Activated naive CD4-positive, alpha-beta T cell treated with anti-CD3 and anti-CD28 coated beads, Interleukin-2, amount 50 U/mL, for 24 hours (primary cell): ENCODE results near the gene NOC2L.

Source experiments
- H3K27ac Mint-ChIP-seq: one replicate; pipeline ENCODE4 v1.8.0; 2021; ENCODE audit warnings: mild to moderate bottlenecking, mixed read lengths
- H3K27me3 Mint-ChIP-seq: one replicate; pipeline ENCODE4 v1.8.0; 2021; ENCODE audit warnings: mixed read lengths
- H3K36me3 Mint-ChIP-seq: one replicate; pipeline ENCODE4 v1.8.0; 2021; ENCODE audit warnings: mixed read lengths
- H3K4me1 Mint-ChIP-seq: one replicate; pipeline ENCODE4 v1.8.0; 2021; ENCODE audit warnings: mixed read lengths
- H3K4me3 Mint-ChIP-seq: one replicate; pipeline ENCODE4 v1.8.0; 2021; ENCODE audit warnings: mild to moderate bottlenecking, mixed read lengths
- H3K9me3 Mint-ChIP-seq: one replicate; pipeline ENCODE4 v1.8.0; 2021; ENCODE audit warnings: mixed read lengths

NOC2L gene

DNA sequence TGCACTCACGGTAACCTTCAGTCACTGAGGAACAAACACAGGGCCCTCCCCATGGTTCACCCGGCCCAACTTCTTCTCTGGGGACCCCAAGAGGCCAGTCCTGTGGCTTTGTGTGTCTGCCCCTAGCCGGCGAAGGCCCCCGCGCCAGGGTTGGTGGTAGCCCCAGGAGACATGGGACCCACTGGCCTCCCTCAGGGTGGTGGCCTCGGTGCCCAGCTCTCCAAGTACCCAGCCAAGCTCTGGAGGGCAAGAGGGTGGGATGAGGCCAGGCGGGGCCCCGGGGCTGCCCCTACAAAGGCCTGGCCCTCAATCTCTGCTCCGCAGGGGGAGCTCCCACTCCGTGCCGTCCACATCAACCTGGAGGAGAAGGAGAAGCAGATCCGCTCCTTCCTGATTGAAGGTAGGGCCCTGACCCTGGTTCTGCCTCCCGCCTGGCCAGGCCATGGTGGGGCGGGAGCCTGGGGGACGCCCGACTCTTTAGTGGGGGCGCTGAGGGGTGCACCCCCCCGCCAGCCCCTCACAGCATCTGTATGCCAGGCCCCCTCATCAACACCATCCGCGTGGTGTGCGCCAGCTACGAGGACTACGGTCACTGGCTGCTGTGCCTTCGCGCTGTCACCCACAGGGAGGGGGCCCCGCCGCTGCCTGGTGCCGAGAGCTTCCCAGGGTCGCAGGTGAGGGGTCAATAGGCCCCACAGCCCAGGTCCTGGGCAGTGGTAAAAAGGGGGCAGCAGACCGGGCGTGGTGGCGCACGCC is 12.9 kb upstream of the NOC2L start:
- Mint-ChIP-seq H3K9me3 (no peaks in the 10 kb centered on the region), H3K4me3 (no peak overlapping the region), H3K27ac (peak overlapping the region; percentile 30), H3K4me1 (no peaks in the 10 kb centered on the region), H3K27me3 (peaks cover 10% of the 10 kb centered on the region), H3K36me3 (peaks cover 2% of the 10 kb centered on the region)

DNA sequence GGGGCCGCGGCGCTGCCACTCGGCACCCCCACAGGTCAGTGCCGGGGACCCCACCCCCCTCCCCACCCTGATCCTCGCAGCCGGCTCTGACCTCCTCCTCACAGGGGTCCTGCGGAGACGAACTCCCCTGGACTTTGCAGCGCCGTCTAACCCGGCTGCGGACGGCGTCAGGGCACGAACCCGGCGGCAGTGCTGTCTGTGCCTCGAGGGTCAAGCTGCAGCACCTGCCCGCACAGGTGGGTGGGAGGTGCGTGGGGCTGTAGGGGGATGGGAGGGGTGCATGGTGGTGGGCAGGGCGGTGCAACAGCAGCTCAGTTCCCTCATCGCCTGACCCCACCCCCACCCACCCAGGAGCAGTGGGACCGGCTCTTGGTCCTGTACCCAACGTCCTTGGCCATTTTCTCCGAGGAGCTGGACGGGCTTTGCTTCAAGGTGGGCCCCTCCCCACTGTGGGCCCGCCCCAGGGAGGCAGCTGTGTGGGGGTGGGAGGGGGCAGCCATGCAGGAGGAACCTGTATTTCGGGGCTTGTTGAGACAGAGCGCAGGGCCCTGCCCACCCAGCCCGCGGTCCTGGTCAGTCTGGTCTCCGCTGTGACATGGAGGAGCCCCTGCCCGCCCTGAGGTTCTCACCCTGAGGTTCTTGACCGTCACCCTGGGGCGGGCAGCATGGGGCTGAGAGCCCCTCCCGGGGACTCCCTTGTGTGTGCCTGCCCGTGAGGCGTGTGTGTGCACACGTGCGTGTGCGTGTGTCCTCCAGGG is 12.1 kb upstream of the NOC2L start:
- no peak overlapping the region for H3K4me3 Mint-ChIP-seq
- H3K4me1 Mint-ChIP-seq = no peaks in the 10 kb centered on the region
- H3K27me3 Mint-ChIP-seq = peaks cover 10% of the 10 kb centered on the region
- peaks cover 2% of the 10 kb centered on the region for H3K36me3 Mint-ChIP-seq
- no peaks in the 10 kb centered on the region for H3K9me3 Mint-ChIP-seq
- H3K27ac Mint-ChIP-seq = peak overlapping the region; percentile 30

DNA sequence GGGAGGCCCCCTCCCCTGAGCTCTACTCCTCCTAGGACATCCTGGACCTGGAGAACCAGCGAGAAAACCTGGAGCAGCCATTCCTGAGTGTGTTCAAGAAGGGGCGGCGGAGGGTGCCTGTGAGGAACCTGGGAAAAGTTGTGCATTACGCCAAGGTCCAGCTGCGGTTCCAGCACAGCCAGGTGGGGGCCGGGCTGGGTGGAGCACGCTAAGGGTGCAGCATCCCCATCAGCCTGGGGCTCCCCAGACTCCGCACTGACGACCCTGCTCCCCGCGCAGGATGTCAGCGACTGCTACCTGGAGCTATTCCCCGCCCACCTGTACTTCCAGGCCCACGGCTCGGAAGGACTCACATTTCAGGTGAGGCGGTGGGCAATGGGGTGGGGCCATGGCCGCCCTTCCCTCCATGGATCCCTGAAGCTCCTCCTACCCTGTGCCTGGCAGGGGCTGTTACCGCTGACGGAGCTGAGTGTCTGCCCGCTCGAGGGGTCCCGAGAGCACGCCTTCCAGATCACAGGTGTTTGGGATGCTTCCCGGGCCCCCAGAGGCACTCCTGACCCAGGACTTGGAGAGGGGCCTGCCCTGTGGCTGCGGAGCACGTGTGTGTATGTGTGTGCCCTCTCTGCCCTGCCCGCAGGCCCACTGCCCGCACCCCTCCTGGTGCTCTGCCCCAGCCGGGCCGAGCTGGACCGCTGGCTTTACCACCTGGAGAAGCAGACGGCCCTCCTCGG is 11.4 kb upstream of the NOC2L start:
- no peaks in the 10 kb centered on the region for H3K4me1 Mint-ChIP-seq
- H3K27ac Mint-ChIP-seq = no peak overlapping the region
- peaks cover 7% of the 10 kb centered on the region for H3K27me3 Mint-ChIP-seq
- no peak overlapping the region for H3K4me3 Mint-ChIP-seq
- H3K36me3 Mint-ChIP-seq = peaks cover 2% of the 10 kb centered on the region
- no peaks in the 10 kb centered on the region for H3K9me3 Mint-ChIP-seq

DNA sequence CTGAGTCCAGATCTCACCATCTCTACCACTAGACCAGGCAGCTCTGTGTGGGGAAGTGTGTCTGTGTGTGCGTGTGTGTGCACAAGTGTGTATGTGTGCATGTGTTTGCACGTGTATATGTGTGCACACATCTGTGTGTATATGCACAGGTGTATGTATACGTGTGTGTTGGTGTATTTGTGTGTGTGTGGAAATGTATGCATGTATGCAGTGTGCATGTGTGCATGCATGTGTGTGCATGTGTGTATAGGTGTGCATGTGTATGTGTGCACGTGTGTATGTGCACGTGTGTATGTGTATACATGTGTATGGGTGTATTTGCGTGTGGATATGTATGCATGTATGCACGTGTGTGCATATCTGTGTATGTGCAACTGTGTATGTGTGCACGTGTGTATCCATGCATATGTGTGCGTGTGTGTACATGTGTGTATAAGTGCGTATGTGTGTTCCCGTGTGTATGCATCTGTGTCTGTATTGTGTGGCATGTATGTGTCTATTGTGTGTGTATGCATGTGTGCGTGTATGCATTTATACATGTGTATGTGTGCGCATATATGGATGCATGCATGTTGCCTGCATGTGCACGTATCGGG is 10.3 kb upstream of the NOC2L start:
- Mint-ChIP-seq H3K27me3 (peaks cover 6% of the 10 kb centered on the region), H3K9me3 (no peaks in the 10 kb centered on the region), H3K4me3 (no peak overlapping the region), H3K4me1 (no peaks in the 10 kb centered on the region), H3K36me3 (peaks cover 1% of the 10 kb centered on the region), H3K27ac (no peak overlapping the region)

DNA sequence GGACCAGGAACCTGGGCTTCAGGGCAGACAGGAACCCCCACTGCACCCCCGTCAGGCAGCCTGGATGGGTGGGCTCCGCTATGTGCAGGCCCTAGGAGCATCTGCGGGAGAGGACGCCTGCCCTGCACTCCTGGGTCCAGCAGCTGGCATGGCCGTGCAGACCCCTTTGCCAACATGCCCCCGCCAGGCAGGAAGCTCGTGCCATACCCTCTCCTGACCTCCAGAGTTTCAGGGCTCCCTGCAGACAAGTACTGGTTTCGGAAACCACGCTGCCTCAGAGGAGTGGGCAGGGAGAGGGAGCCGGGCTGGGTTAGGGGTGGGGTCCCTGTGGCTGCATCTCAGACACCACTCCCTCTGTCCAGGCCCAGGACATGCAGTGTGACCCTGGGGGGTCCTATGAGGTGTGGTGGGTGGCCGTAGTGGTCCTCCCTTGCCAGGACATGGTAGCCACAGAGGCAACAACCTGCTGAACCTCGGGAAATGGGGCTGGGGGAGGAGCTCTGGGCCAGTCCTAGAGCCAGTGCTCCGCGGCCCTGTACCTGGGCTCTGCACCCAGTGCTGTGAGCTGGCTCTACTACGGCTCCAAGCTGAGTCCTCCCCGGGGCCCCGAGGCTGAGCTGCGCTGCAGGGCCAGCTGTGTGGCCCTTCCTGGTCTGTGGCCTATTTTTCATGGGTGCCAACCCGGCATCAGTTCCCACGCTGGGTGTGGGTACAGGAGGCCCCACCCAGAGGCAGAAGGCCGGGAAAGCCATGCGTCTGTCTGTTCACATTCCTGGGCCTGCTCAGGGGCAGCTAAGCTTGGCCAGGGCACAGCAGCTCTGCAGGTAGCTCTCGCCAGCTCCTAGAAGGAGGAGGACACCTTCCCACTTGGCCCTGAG is 8.6 kb upstream of the NOC2L start:
- H3K9me3 Mint-ChIP-seq = no peaks in the 10 kb centered on the region
- H3K27me3 Mint-ChIP-seq = peaks cover 6% of the 10 kb centered on the region
- no peak overlapping the region for H3K4me3 Mint-ChIP-seq
- no peaks in the 10 kb centered on the region for H3K4me1 Mint-ChIP-seq
- H3K27ac Mint-ChIP-seq = peak overlapping the region; percentile 35
- H3K36me3 Mint-ChIP-seq = peaks cover 1% of the 10 kb centered on the region

DNA sequence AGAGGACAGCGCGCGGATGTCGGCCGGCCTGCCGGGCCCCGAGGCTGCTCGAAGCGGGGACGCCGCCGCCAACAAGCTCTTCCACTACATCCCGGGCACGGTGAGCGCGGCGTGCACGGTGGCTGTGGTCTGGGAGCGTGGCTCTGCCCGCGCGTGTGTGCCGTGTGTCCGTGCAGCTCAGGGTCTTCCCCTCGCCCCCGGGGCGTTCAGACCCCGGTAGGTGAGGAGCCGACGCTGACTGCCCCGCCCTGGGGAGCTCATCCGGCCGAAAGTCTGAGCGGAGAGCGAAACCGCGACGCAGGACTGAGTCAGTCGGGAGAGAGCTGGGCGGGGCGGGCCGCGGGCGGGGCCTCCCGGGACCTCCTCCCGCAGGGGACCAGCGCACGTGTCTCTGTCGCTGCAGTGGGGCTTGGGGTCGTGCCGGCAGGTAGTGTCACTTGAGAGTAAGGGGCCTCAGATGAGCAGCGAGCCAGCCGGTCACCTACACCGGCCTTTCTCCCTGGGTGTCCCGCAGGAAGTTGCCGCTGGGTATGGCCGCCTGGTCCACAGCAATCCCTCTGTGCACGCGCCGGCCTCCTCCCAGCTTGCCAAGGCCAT is 7.7 kb upstream of the NOC2L start:
- H3K4me1 Mint-ChIP-seq = no peaks in the 10 kb centered on the region
- peaks cover 6% of the 10 kb centered on the region for H3K27me3 Mint-ChIP-seq
- peaks cover 1% of the 10 kb centered on the region for H3K36me3 Mint-ChIP-seq
- no peak overlapping the region for H3K27ac Mint-ChIP-seq
- no peaks in the 10 kb centered on the region for H3K9me3 Mint-ChIP-seq
- peak overlapping the region; percentile 84 for H3K4me3 Mint-ChIP-seq

DNA sequence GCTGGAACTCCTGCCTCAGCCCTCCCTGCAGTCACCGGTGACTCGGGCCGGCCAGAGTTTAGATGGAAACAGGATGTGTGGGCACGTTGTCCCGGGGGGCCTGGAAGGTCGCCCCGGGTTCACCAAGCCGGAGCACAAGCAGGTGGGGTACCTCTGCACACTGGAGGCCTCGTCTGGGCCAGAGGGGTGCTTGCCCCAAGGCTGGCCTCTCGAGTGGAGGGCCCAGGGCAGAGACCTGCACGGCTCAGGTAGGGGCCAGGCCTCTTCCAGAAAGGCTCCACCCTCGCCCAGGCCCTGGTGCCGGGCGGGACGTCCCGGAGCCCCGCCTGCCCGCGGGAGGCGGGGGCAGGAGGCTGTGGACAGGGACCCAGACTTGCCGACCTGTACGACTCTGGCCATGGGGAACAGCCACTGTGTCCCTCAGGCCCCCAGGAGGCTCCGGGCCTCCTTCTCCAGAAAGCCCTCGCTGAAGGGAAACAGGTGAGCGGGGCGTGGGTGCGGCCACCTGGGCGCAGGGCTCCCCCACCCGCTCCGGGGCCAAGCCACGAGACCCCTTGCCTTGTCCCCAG is 7.2 kb upstream of the NOC2L start, which contains the start of gene PLEKHN1:
Gene PLEKHN1, plus strand, starts transcription at position 348 of the 569 bp plus-strand sequence. Its CDS starts 50 bp downstream, at position 398.
- no peaks in the 10 kb centered on the region for H3K4me1 Mint-ChIP-seq
- peak within 1 kb of the TSS; percentile 84 for H3K4me3 Mint-ChIP-seq
- H3K27me3 Mint-ChIP-seq = peaks cover 6% of the 10 kb centered on the region
- no peaks in the 10 kb centered on the region for H3K9me3 Mint-ChIP-seq
- H3K36me3 Mint-ChIP-seq = peaks cover 1% of the 10 kb centered on the region
- no peak within 1 kb of the TSS for H3K27ac Mint-ChIP-seq

DNA sequence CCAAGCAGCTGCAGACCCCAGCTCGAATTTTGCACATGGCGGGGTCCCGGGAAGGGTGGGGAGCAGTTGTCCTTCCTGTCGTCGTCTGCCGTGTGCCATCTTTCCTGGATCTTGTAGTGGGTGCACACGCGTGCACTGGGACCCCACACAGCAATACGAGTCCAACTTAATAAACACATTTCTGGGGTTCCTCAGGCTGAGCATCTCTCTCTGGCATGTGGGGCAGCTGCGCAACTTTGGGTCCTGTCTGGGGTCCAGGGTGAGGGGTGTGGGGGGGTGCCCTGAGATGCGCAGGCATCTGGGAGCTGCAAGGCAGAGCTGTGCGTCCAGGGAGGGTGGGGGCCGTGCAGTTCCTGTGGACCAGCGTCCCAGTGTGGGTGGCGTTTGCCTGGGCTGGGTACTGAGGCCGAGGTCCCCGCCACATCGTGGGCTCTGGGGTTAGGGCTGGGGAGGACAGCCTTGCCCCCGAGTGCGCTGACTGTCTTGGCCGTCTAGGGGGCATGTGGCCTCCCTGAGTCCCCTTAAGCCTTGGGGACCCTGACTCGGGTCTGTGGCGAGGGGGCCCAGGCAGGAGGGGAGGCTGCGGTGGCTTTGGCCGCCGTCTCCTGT is 6.6 kb upstream of the NOC2L start:
- no peaks in the 10 kb centered on the region for H3K4me1 Mint-ChIP-seq
- H3K36me3 Mint-ChIP-seq = peaks cover 1% of the 10 kb centered on the region
- no peak overlapping the region for H3K27ac Mint-ChIP-seq
- no peaks in the 10 kb centered on the region for H3K9me3 Mint-ChIP-seq
- H3K4me3 Mint-ChIP-seq = peak overlapping the region; percentile 30
- H3K27me3 Mint-ChIP-seq = peaks cover 6% of the 10 kb centered on the region

DNA sequence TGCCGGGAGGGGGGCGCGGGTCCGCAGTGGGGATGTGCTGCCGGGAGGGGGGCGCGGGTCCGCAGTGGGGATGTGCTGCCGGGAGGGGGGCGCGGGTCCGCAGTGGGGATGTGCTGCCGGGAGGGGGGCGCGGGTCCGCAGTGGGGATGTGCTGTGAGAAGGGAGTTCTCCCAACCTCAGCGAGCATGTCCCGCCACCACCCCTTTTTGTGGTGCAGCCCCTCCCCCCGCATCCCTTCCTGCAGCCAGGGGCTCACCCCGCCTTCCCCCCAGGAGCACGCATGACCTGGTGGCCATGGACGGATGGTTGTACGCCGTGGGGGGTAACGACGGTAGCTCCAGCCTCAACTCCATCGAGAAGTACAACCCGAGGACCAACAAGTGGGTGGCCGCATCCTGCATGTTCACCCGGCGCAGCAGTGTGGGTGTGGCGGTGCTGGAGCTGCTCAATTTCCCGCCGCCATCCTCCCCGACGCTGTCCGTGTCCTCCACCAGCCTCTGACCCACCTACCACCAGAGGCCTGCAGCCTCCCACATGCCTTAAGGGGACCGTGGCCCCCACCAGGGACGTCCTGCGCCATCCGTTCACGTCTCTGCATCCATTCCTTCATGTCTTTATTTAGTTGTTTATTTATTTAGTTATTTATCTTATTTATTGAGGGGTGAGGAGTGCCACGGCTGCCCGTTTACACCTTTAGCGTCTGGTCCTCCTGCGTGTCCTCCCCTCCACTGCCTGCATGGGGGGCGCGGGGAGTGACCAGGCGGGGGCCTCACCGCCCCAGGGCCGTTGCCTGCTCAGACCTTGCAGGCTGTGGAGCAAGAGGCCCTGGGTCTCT is 5.9 kb upstream of the NOC2L start:
- Mint-ChIP-seq H3K4me1 (no peaks in the 10 kb centered on the region), H3K9me3 (no peaks in the 10 kb centered on the region), H3K36me3 (peaks cover 1% of the 10 kb centered on the region), H3K4me3 (no peak overlapping the region), H3K27me3 (peaks cover 6% of the 10 kb centered on the region), H3K27ac (no peak overlapping the region)

DNA sequence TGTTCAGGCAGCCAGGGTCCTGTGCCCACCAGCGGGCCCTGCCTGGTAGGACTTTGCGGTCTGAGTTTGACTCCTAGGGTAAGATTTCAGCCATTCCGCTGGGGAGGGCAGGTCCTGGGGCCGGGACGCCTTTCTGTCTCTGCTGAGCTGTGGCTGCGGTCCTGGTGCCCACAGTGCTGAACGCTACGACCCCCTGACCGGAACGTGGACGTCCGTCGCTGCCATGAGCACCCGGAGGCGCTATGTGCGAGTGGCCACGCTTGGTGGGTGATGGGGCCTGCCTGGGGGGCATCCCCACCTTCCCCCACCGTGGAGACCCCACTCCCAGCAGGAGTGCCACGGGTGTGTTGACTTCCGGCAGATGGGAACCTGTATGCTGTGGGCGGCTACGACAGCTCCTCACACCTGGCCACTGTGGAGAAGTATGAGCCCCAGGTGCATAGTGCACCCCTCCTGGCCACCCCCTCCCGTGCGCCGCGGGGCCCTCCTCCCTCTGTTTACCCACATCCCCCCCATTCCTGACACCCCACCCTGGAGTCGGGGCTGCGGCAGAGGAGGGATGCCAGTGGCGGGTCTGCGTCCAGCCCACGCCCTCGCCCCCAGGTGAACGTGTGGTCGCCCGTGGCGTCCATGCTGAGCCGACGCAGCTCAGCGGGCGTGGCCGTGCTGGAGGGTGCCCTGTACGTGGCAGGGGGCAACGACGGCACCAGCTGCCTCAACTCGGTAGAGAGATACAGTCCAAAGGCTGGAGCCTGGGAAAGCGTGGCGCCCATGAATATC is 4.9 kb upstream of the NOC2L start:
- no peaks in the 10 kb centered on the region for H3K9me3 Mint-ChIP-seq
- H3K27ac Mint-ChIP-seq = no peak overlapping the region
- no peak overlapping the region for H3K4me3 Mint-ChIP-seq

DNA sequence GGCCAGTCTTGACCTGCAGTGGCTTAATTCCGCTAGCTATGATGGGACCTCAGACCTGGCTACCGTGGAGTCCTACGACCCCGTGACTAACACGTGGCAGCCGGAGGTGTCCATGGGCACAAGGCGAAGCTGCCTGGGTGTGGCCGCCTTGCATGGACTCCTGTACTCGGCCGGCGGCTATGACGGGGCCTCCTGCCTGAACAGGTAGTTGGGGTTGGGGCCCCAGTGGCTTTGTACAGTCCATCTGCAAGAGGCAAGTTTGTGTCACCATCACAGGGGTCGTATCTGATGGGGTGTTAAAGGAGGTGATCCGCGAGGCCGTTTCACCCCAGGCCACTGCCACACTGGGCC is 4.2 kb upstream of the NOC2L start:
- H3K4me3 Mint-ChIP-seq = no peak overlapping the region

More for the DNA sequence above, 4.9 kb upstream of the NOC2L start:
- H3K36me3 Mint-ChIP-seq = peaks cover 1% of the 10 kb centered on the region
- no peaks in the 10 kb centered on the region for H3K4me1 Mint-ChIP-seq
- peaks cover 3% of the 10 kb centered on the region for H3K27me3 Mint-ChIP-seq

DNA sequence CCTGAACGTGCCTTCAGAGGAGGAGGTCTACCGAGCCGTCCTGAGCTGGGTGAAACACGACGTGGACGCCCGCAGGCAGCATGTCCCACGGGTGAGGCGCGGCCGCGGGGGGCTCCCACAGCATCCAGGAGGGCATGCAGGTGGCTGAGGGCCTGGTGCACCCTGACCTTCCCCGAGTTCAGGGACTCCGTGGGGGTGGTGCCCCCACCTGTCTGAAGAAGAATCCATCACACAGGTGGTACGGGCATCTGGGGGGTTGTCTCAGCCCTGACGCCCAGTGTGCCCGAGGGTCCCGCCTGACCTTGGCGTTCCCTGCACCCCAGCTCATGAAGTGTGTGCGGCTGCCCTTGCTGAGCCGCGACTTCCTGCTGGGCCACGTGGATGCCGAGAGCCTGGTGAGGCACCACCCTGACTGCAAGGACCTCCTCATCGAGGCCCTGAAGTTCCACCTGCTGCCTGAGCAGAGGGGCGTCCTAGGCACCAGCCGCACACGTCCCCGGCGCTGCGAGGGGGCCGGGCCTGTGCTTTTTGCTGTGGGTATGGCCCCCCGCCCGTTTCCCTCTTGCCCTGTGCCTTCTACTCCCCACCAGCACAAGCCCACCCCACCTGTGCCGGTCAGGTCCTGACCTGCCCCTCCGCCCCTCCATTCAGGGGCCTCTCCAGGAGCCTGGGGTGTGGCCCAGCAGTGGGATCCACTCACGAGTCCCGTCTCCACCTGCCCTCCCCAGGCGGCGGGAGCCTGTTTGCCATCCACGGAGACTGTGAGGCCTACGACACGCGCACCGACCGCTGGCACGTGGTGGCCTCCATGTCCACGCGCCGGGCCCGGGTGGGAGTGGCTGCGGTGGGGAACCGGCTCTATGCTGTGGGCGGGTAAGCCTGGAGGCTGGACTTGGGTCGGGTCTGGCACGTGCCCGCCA is 3.6 kb upstream of the NOC2L start:
- no peak overlapping the region for H3K27ac Mint-ChIP-seq
- no peaks in the 10 kb centered on the region for H3K27me3 Mint-ChIP-seq
- peak overlapping the region; percentile 69 for H3K4me3 Mint-ChIP-seq
- H3K9me3 Mint-ChIP-seq = no peaks in the 10 kb centered on the region
- H3K36me3 Mint-ChIP-seq = peaks cover 5% of the 10 kb centered on the region
- H3K4me1 Mint-ChIP-seq = peaks cover 9% of the 10 kb centered on the region

More for the DNA sequence above, 4.2 kb upstream of the NOC2L start:
- Mint-ChIP-seq H3K27me3 (peaks cover under 1% of the 10 kb centered on the region), H3K4me1 (peaks cover 4% of the 10 kb centered on the region), H3K36me3 (peaks cover 3% of the 10 kb centered on the region), H3K27ac (no peak overlapping the region), H3K9me3 (no peaks in the 10 kb centered on the region)
